Dendritic cell treated with granulocyte-macrophage colony-stimulating factor and Interleukin-4, amounts not matched to agents 40 ng/mL and 50 ng/mL, for 4 days (primary cell): ENCODE results near the gene RASAL3.
A peak's percentile ranks its signal among the peaks of the same experiment; 100 is the strongest.
"Not testable (repeated sequence)": the region's sequence is repeated elsewhere in the genome, so short reads cannot be mapped to it uniquely, and the experiment has no call there.

Experiments
- H3K27ac Mint-ChIP-seq: one replicate; pipeline ENCODE4 v1.8.0; 2022; ENCODE audit warnings: mild to moderate bottlenecking, mixed read lengths
- H3K27me3 Mint-ChIP-seq: one replicate; pipeline ENCODE4 v1.8.0; 2022; ENCODE audit warnings: mild to moderate bottlenecking, mixed read lengths
- H3K36me3 Mint-ChIP-seq: one replicate; pipeline ENCODE4 v1.8.0; 2022; ENCODE audit warnings: low read depth, mixed read lengths
- H3K4me1 Mint-ChIP-seq: one replicate; pipeline ENCODE4 v1.8.0; 2022; ENCODE audit warnings: low read depth, mixed read lengths
- H3K4me3 Mint-ChIP-seq: one replicate; pipeline ENCODE4 v1.8.0; 2022; ENCODE audit warnings: mild to moderate bottlenecking, moderate library complexity, mixed read lengths
- H3K9me3 Mint-ChIP-seq: one replicate; pipeline ENCODE4 v1.8.0; 2022; ENCODE audit warnings: mixed read lengths
- intact Hi-C: fragments of 100-400 bp; cut with micrococcal nuclease; formaldehyde crosslinking; loops from one replicate; pipeline ENCODE4 v1.15.0; 2022

The RASAL3 gene

DNA sequence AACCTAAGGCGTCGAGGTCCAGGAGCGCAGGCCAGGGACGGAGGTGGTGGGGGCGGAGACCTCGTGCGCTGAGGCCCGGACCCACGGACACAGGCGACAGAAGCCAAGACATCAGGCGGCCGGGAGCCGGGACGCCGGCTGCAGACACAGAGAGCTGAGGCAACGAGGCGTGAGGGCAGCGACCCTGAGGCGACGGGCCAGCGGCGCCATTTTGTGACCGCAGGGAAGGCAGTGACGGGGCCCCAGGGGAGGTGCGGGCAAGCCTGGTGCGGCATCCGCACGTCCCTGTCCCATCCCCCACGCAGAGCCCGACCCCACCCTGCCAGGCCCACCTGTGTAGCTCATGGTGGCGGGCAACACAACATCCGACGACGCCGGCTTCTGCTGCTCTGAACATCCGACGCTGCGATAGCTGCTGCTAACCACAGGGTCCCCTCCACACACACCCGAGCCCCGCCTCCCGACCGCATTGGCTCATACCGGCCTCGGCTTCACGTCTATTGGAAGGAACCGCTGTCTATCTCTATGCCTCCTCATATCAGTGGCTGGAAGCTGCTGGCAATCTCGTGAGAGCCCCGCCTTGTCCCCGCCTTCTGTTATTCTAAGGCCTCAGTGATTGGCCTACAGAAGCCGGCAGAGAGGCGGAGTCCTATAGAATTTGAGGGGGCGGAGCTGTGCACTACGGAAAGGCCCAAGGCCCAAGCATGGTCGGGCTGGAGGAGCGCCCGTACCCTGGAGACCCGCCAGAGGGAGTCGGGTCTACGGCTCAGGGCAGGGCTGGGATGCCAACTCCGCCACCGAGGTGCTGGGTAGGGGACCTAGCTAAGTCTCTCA lies 45.5 kb downstream of the RASAL3 start, which contains the start of gene AKAP8L:
AKAP8L (minus strand) TSS at position 410 of the 834 bp plus-strand sequence; CDS start at position 345, 65 bp downstream.
- H3K4me1 Mint-ChIP-seq: peaks cover 46% of the 10 kb centered on the region

DNA sequence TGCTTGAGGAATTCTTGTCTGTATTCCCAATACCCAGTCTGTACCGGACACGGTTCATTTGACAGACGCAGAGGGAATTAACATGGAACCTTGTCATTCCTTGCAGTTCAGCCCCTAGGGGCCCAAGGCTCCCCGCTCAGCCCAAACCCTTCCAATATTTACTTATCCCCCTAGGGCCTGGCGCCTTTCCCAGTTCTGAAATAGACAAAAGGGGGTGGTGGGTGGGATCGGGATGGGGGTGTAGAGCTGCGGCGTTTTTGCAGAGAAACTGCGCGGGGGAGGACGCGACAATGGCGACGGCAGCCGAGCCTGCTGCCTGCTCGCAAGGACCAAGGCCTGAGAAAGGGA lies 46.1 kb downstream of the RASAL3 start:
- Mint-ChIP-seq H3K36me3 (peaks cover 61% of the 10 kb centered on the region), H3K4me1 (peaks cover 46% of the 10 kb centered on the region), H3K4me3 (peak overlapping the region; percentile 100), H3K27ac (peak overlapping the region; percentile 98), H3K27me3 (no peaks in the 10 kb centered on the region), H3K9me3 (peaks cover 2% of the 10 kb centered on the region)
- intact Hi-C loops: loop anchor here (2.0 to 5.0 kb wide), 3 partner anchors 15 to 291 kb away; partner anchors contain the start of gene AKAP8

More for the DNA sequence above, 45.5 kb downstream of the RASAL3 start, which contains the start of gene AKAP8L:
- H3K9me3 Mint-ChIP-seq: peaks cover 7% of the 10 kb centered on the region
- H3K27ac Mint-ChIP-seq: peak within 1 kb of the TSS; percentile 98
- peaks cover 67% of the 10 kb centered on the region for H3K36me3 Mint-ChIP-seq
- intact Hi-C loops: loop anchor here (1.0 to 5.0 kb wide), 4 partner anchors 14 to 291 kb away; partner anchors contain the start of gene AKAP8
- H3K27me3 Mint-ChIP-seq: no peaks in the 10 kb centered on the region
- peak within 1 kb of the TSS; percentile 100 for H3K4me3 Mint-ChIP-seq

DNA sequence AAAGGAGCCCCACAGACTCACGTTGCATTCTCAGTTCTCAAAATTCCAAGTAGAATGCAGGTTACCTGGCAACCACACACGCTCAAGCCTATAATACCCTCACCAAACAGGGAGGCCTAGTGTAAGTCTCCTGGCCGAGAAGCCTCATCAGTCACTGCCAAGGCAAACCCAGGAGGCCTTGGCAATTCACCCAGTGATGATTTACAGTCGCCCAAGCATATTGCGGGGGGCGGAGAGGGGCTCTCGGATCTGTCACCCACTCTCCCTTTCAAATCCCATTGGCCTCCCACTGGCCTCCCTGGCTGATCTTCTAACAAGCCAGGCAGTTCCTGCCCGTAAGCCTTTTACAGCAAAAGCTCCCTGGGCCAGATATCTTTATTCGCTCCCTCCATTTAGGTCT lies 46.6 kb downstream of the RASAL3 start:
- Mint-ChIP-seq H3K4me1 (peaks cover 46% of the 10 kb centered on the region), H3K4me3 (peak overlapping the region; percentile 100), H3K36me3 (peaks cover 56% of the 10 kb centered on the region), H3K27ac (peak overlapping the region; percentile 98), H3K9me3 (no peaks in the 10 kb centered on the region), H3K27me3 (no peaks in the 10 kb centered on the region)
- intact Hi-C loops: loop anchor here (2.0 to 5.0 kb wide), 3 partner anchors 15 to 290 kb away; partner anchors contain the start of gene AKAP8

DNA sequence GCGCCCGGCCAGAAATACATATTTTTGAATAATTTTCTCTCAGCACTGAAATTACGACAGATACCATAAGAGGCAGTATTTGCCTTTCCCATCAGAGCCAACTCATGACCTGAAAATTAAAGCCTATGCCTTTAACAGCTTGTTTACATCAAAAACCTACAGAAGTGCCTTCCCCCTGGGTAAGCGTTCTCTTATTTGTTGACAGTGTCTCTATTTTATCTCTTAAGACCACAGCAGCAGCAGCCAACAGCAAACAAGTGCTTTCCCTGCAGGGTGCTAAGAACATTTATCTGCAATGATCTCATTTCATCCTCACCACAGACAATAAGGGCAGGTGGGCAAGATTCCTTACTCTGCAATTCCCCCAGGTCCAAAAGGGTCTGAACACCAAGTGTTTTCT lies 51.5 kb downstream of the RASAL3 start:
- Mint-ChIP-seq H3K4me3 (no peak overlapping the region), H3K27ac (no peak overlapping the region), H3K27me3 (no peaks in the 10 kb centered on the region), H3K9me3 (no peaks in the 10 kb centered on the region), H3K4me1 (peaks cover 29% of the 10 kb centered on the region), H3K36me3 (peaks cover 54% of the 10 kb centered on the region)
- intact Hi-C loops: no loop called here

GRCh38 chr19:15411351-15411750 lies 53.0 kb downstream of the RASAL3 start:
- not testable (repeated sequence) for H3K27me3 Mint-ChIP-seq
- H3K36me3 Mint-ChIP-seq: peaks cover 59% of the 10 kb centered on the region

DNA sequence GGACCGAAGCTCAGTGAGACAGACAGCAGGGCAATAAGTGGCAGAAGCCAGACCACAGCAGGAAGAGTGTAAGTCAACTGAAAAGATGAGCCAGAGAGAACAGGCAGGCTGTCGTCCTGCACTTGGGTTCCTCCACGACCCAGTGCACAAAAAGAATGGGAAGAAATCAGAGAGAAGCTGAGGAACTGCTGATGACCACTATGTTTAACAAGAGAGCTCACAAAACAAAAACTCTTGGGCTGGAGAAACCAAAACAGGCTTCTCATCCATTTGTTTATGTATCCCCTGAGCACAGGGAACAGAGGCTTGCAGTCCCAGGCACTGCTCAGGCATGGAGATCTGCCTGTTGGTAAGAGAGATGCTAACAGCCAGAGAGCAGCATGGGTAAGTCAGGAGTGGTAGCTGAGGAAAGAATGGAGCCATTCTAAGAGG lies 59.5 kb downstream of the RASAL3 start:
- Mint-ChIP-seq H3K27me3 (no peaks in the 10 kb centered on the region), H3K4me1 (peaks cover 18% of the 10 kb centered on the region), H3K4me3 (no peak overlapping the region), H3K36me3 (peaks cover 96% of the 10 kb centered on the region), H3K27ac (peak overlapping the region; percentile 11), H3K9me3 (no peaks in the 10 kb centered on the region)
- intact Hi-C loops: no loop called here

More at GRCh38 chr19:15411351-15411750, 53.0 kb downstream of the RASAL3 start:
- H3K4me1 Mint-ChIP-seq: peaks cover 14% of the 10 kb centered on the region
- H3K4me3 Mint-ChIP-seq, H3K27ac Mint-ChIP-seq, intact Hi-C loops, H3K9me3 Mint-ChIP-seq: not testable (repeated sequence)

- Mint-ChIP-seq H3K36me3 (peaks cover 96% of the 10 kb centered on the region), H3K4me1 (peaks cover 18% of the 10 kb centered on the region), H3K4me3 (no peak overlapping the region), H3K27ac (peak overlapping the region; percentile 11), H3K27me3 (no peaks in the 10 kb centered on the region), H3K9me3 (no peaks in the 10 kb centered on the region)
- intact Hi-C loops: no loop called here
Measured at GRCh38 chr19:15404097-15404779, 60.1 kb downstream of the RASAL3 start.

- H3K27me3 Mint-ChIP-seq: no peaks in the 10 kb centered on the region
- intact Hi-C loops: no loop called here
- H3K4me1 Mint-ChIP-seq: peaks cover 18% of the 10 kb centered on the region
- peaks cover 96% of the 10 kb centered on the region for H3K36me3 Mint-ChIP-seq
- H3K27ac Mint-ChIP-seq: no peak overlapping the region
- no peak overlapping the region for H3K4me3 Mint-ChIP-seq
- H3K9me3 Mint-ChIP-seq: no peaks in the 10 kb centered on the region
Measured at GRCh38 chr19:15403151-15403531, 61.2 kb downstream of the RASAL3 start.

DNA sequence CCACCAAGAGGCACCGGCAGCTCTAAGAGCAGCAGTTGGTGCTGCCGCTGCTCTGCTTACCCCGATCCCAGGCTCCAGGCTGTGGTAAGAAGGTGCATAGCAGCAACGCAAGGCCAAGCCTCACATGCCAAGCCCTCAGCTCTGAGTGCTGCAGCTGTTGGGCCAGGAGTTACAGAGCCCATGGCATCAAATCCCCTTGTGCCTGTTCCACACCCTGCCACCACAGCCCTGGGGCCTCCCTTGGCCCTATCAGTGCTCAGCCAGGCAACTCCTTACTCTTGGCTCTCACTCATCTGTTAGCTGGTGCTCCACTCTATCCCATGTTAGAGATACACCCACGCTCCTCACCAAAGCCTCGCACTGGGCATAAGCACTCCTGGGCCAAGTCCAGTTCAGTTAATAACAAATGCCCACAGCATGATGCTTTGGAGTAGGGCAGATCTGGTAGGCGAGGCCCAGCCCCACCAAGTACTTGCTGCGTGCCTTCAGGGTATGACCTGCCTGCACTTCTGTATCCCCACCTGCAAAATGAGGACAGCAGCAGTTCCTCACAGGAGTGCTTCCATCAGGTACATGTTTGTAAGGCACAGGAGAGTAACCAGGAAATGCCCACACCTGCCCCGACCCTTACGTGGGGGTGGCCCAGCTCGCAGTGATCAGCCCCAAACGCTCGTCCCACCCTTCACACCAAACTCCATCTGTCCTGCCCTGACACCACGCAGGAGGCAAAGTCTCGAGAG lies 61.8 kb downstream of the RASAL3 start:
- Mint-ChIP-seq H3K9me3 (no peaks in the 10 kb centered on the region), H3K4me3 (no peak overlapping the region), H3K4me1 (peaks cover 18% of the 10 kb centered on the region), H3K27ac (no peak overlapping the region), H3K27me3 (no peaks in the 10 kb centered on the region), H3K36me3 (peaks cover 96% of the 10 kb centered on the region)
- intact Hi-C loops: no loop called here
